Stimulated activated CD8-positive, alpha-beta memory T cell treated with anti-CD3 and anti-CD28 coated beads, Interleukin-15, amount 100 ng/mL, for 4 hours (primary cell): Measurements from ENCODE around the gene IL4I1.

Experiments used
- DNase-seq, 2 donors: peaks; one replicate each; pipeline ENCODE4 v3.0.0-alpha.2; 2020; ENCODE audit warnings: low read depth in 2 of 2

Gene IL4I1

DNA sequence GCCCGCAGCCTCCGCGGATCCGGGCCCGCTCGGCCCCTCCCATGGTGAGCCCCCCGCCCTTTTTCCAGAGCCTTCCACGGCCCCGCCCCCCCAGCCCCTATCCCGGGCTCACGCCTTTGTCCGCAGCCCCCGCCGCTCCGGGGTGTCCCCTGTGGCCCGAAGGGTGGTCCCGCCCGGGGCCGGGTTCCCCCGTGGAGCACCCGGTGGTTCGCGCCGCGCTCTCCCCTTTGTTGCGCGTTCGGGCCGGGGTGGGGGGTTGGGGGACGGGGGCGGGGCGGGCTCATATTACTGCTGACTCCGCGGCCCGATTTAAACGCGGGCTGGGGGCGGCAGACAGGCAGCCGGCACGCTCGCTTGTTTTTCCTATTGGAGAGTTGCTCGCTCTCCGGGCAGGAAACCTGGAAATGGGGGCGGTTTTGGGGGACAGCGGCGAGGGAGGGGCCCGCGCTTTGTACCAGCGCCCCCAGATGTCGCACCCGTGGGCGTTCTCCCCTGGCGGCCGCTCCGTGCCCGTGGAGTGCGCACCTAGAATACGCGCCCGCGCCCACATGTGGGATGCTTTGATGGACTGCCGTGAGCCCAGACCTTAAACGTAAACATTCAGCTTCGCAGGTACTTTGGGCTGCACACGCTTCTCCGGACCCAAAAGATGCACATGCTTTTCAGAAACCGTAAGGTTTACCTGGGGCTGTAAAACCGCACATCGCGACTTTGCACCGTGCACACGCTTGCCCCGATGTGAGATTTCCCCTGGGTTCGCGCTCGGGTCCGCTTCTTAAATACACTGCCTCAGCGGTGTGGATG lies 45.0 kb downstream of the IL4I1 start:
- DNase-seq: no peak

DNA sequence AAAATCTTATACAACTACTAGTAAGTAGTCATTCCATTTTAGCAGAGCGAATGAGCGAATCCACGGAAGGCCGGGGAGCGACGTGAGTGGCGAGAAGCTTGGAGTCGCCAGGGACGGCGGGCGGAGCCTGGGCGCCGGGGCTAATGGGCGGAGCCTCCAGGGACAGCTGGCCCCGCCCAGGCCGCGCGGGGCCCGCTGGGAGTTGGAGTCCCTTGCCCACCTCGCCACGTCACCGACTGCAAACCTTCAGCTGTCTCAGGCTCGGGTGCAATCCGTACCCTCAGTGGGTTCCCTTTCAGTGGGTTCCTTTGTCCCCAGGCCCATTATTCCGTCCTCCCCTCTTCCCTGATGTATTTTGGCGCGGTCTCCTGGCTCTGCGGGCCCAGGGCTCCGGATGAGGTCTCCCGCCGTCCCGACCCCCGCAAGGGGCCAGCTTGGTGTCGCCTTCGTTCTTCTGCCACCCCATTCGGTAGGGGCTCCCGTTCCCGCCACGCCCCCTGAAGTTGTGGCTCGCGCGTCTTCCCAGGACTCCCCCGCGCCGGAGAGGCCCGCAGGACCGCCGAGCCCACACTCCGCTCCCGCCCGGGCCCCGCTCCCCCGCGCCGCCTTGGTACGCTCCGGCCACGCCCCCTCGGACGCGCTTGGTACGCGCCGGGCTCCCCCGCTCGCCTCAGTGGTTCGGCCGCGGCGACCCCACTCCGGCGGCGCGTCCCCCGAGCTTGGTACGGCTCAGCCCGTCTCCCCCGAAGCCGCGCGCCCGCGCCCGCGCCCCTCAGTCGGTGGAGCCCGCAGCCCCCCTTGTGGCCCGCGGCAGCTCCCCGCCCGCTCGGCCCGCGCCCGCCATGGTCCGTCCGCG lies 46.0 kb downstream of the IL4I1 start, which contains the start of gene PTOV1:
PTOV1 (plus strand) TSS at position 673 of the 856 bp plus-strand sequence.
- peak; percentile 66 to 73 for DNase-seq

DNA sequence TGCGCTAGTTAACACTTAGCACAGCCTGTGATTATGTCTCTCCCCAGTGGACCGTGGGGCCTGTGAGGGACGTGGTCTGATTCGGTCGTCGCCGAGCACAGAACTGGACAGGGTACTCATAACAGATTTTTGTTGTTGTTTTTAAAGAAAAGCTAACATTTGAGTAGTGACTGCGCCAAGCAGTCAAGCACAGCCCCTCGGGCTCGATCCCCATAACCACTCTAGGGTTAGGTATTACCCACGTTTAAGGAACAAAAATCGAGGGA lies 46.5 kb downstream of the IL4I1 start:
- DNase-seq: no peak

GRCh38 chr19:49849433-49850220 lies 47.1 kb downstream of the IL4I1 start:
- DNase-seq: no peak

GRCh38 chr19:49848938-49849337 lies 47.7 kb downstream of the IL4I1 start:
- no peak for DNase-seq

GRCh38 chr19:49847731-49848696 lies 48.7 kb downstream of the IL4I1 start:
- DNase-seq: no peak

DNA sequence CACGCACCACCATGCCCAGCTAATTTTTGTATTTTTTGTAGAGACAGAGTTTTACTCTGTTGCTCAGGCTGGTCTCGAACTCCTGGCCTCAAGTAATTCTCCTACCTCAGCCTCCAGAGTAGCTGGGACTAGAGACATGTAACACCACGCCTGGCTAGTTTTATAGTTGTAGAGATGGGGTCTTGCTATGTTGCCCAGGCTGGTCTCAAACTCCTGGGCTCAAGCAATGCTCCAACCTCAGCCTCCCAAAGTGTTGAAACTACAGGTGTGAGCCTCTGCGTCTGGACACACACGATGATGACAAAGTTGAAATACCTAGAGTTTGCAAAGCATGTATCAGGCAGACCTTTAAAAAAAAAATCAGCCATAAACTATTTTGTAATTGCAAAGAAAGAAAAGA lies 50.3 kb downstream of the IL4I1 start:
- DNase-seq: no peak

DNA sequence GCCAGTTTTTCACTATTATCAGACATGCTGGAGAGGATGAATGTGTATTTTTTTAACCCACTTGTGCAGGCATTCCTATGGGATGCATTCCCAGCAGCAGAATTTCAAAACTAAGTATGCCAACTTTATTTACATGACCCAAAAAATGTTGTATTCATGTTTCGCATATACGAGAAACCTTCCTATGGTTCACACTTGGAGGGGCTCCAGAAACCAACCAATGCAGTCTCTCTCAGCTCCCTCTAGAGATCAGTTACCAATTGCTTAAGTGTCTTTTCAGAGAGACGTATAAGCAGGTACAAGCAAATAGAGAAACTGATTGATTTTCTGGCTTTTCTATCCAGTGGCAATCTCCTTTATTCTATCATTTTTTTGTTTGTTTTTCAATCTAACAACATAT lies 51.3 kb downstream of the IL4I1 start:
- no peak for DNase-seq

DNA sequence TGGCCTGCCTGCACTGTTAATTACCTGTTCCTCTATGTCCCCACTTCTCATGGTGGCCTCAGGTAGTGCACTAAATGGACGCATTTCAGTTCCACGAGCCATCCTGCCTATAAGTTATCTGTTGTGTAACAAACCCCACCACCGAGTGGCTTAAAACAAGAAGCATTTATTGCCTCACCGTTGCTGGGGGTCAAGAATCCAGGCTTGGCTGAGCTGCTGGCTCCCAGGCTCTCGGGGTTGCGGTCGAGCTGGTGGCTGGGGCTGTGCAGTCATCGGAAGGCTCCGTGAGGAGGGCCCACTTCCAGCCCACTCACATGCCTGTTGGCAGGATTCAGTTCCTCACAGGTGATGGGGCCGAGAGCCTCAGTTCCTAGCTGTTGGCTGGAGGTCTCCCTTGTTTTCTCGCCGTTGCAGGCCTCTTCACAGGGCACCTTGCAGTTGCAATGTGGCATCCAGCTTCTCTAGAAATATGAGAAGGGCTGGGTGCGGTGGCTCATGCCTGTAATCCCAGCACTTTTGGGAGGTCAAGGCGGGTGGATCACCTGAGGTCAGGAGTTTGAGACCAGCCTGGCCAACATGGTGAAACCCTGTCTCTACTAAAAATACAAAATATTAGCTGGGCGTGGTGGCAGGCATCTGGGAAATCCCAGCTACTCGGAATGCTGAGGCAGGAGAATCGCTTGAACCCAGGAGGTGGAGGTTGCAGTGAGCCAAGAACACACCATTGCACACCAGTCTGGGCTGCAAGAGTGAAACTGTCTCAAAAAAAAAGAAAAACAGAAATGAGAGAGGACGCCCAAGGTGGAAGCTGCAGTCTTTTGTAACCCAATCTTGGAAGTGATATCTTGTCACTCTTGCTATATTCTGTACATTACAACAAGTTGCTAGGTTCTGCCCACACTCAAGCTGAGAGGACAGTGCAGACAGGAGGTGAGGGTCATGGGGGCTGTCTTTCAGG lies 52.3 kb downstream of the IL4I1 start:
- no peak for DNase-seq

DNA sequence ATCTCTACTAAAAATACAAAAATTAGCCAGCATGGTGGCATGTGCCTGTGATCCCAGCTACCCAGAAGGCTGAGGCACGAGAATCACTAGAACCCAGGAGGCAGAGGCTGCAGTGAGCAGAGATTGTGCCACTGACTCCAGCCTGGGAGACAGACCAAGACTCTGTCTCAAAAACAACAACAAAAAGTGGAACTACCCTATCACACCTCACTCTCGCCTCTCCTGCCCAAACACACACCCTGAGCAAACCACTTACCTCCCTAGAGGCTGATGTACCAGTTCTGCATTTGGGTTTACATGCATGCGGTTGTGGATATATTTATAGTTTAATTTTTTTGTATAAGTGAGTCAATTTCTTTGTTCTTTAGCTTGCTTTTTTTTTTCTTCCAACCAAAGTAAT lies 53.4 kb downstream of the IL4I1 start:
- DNase-seq: no peak

DNA sequence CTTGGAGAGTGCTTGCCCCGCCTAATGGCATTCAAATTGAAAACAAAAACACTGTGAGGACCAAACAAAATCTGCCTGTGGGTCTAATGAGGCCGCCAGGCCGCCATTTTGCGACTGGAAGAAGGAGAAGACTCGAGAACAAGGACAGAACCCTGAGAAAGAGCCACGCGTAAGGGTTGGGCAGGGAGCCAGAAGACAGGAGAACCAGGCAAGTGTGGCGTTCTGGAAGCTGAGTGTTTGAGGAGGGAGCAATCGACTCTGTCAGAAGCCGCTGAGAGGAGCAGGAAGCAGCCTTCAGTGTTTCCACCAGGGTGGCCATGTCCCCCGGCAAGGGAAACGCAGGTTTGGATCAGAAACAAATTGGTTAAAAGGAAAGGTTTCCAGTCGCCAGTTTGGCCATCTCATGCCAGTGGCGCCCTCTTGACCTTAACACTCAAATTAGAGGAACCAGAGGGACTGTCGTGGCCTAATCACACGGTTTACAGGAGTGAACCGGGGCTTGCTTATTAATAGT lies 55.9 kb downstream of the IL4I1 start:
- no peak for DNase-seq

DNA sequence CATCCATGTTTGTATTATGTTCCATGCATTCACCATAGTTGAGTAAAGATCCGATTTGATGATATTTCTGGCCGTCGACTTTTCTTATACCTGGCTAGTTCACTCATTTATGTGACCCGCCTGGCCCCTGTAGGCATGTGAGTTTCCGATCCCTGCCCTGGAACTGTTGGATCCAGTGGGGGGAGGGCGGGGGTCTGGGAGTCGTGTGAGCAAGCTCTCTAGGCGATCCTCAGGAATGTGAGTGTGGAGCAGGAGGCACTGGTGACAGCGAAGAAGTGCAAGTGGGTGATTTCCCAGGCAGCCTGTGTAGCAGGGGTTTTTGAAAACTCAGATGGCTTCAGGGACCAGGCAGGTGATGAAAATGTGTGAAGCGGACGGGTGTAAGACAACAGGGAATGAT lies 56.4 kb downstream of the IL4I1 start:
- DNase-seq: no peak

DNA sequence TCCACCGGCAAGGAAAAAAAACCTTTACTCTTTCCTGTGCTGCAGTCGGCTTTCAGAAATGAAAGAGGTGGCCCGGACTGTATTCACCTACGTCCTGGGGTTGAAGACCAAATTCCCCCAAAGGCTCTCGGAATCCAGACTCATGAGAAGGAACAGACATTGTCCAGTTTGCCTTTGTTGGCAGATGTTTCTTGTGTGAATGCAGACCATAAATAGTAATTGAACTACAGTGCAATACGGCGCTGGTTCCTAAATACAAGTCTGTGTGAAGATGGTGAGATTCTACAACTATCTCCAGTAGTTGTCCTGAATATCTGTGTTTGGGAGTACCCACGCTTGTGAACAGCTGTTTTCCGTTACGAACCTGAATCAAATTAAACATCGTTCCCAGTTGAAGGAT lies 57.0 kb downstream of the IL4I1 start:
- no peak for DNase-seq
